Hepatocyte (in vitro differentiated cells): ENCODE data around the gene RBKS. TPM values are rescaled to one million over a fixed set of nuclear protein-coding genes. Genes with fewer than 3 reads are reported as not detected.
"Not testable (repeated sequence)": the region's sequence is repeated elsewhere in the genome, so short reads cannot be mapped to it uniquely, and the experiment has no call there.

ENCODE experiments used
- DNase-seq: peaks from one replicate; pipeline ENCODE4 v3.0.0-alpha.2; 2016; ENCODE audit warnings: low spot score
- H2AFZ ChIP-seq: fragments of 200-600 bp; sonication (generic); 2 replicates; pipeline ENCODE4 v1.6.0; 2016; ENCODE audit warnings: antibody characterized with exemption, mild to moderate bottlenecking
- H3K27ac ChIP-seq: fragments of 200-600 bp; sonication (generic); 2 replicates; pipeline ENCODE4 v1.5.1; 2016; ENCODE audit warnings: mild to moderate bottlenecking
- H3K27me3 ChIP-seq: fragments of 200-600 bp; sonication (generic); 2 replicates; pipeline ENCODE4 v1.6.1; 2016
- H3K36me3 ChIP-seq: fragments of 200-600 bp; sonication (generic); replicated peaks from 2 replicates; pipeline ENCODE4 v1.5.1; 2016; ENCODE audit warnings: low read depth; ENCODE audit not compliant: insufficient read depth
- H3K4me1 ChIP-seq: fragments of 200-600 bp; sonication (generic); 2 replicates; pipeline ENCODE4 v1.5.1; 2016; ENCODE audit warnings: mild to moderate bottlenecking, moderate library complexity; ENCODE audit not compliant: insufficient read depth
- H3K4me2 ChIP-seq: fragments of 200-600 bp; sonication (generic); 2 replicates; pipeline ENCODE4 v1.6.0; 2016
- H3K4me3 ChIP-seq: fragments of 200-600 bp; sonication (generic); 2 replicates; pipeline ENCODE4 v1.5.1; 2016; ENCODE audit warnings: mild to moderate bottlenecking
- H3K79me2 ChIP-seq: fragments of 200-600 bp; sonication (generic); 2 replicates; pipeline ENCODE4 v1.6.0; 2017; ENCODE audit warnings: mild to moderate bottlenecking
- H3K9me2 ChIP-seq: fragments of 200-600 bp; sonication (generic); replicated peaks from 2 replicates; pipeline ENCODE4 v1.6.0; 2017; ENCODE audit warnings: mild to moderate bottlenecking; ENCODE audit not compliant: insufficient read depth
- H3K9me3 ChIP-seq: fragments of 200-600 bp; sonication (generic); 2 replicates; pipeline ENCODE4 v1.5.1; 2016; ENCODE audit warnings: low read depth, mild to moderate bottlenecking
- H4K20me1 ChIP-seq: fragments of 200-600 bp; sonication (generic); 2 replicates; pipeline ENCODE4 v1.6.0; 2016; ENCODE audit warnings: mild to moderate bottlenecking; ENCODE audit not compliant: insufficient read depth, poor library complexity, severe bottlenecking
- CTCF ChIP-seq: fragments of 200-600 bp; sonication (generic); IDR thresholded peaks from 2 replicates; pipeline ENCODE4 v1.5.1; 2016; ENCODE audit warnings: antibody characterized with exemption, mild to moderate bottlenecking; ENCODE audit not compliant: poor library complexity
- EZH2 ChIP-seq: fragments of 200-600 bp; sonication (generic); IDR thresholded peaks from 2 replicates; pipeline ENCODE4 v1.6.1; 2016; ENCODE audit warnings: antibody characterized with exemption, mild to moderate bottlenecking, borderline replicate concordance
- EZH2phosphoT487 ChIP-seq: fragments of 200-600 bp; sonication (generic); IDR thresholded peaks from one replicate; pipeline ENCODE4 v1.6.1; 2018; ENCODE audit warnings: antibody characterized with exemption, mild to moderate bottlenecking, low read depth, moderate library complexity; ENCODE audit not compliant: unreplicated experiment, severe bottlenecking
- WGBS: methylation state at CpG from one replicate; pipeline ENCODE4 v1.1.6; 2016; ENCODE audit warnings: low lambda C conversion rate; ENCODE audit errors: missing lambda C conversion rate; 5-methylcytosine and 5-hydroxymethylcytosine counted together
- polyA plus RNA-seq: library from polyadenylated mRNA; unstranded; fragments of >200 nt; fragmentation: Nextera tagmentation; extraction: Ambion mirVana; gene quantifications from 2 replicates; pipeline ENCODE4 v1.2.1, GENCODE V29; 2016
- total RNA-seq: library from RNA; depleted of rRNA; stranded (reverse); fragments of >200 nt; gene quantifications from 2 replicates; pipeline ENCODE4 v1.2.3, GENCODE V29; 2014

The RBKS gene
- total and polyA plus RNA-seq, 2 experiments from 2014 or later: 5.5 to 7.2 TPM

- H3K79me2 ChIP-seq: peaks cover 17% of the 10 kb centered on the region
- H3K36me3 ChIP-seq: no peaks in the 10 kb centered on the region
- no peak for TF ChIP-seq EZH2phosphoT487
- TF ChIP-seq EZH2: no peak
- TF ChIP-seq CTCF: no peak
- no peaks in the 10 kb centered on the region for H3K4me1 ChIP-seq
- no peaks in the 10 kb centered on the region for H4K20me1 ChIP-seq
- no peak overlapping the region for H3K4me2 ChIP-seq
- H3K9me2 ChIP-seq: no peaks in the 10 kb centered on the region
- H2AFZ ChIP-seq: no peak overlapping the region
- H3K9me3 ChIP-seq: no peaks in the 10 kb centered on the region
- no peaks in the 10 kb centered on the region for H3K27me3 ChIP-seq
- no peak for DNase-seq
- H3K4me3 ChIP-seq: no peak overlapping the region
- 96% methylated on average over 1 of the region's 1 CpG for WGBS
- H3K27ac ChIP-seq: no peak overlapping the region
Measured at GRCh38 chr2:27885234-27885633, 5.0 kb downstream of the RBKS start.

GRCh38 chr2:27884601-27885000 is 5.6 kb downstream of the RBKS start:
- H3K79me2 ChIP-seq: peaks cover 17% of the 10 kb centered on the region
- H2AFZ ChIP-seq: no peak overlapping the region
- 15% methylated on average over 2 of the region's 2 CpGs for WGBS
- H3K4me1 ChIP-seq: no peaks in the 10 kb centered on the region
- H4K20me1 ChIP-seq: no peaks in the 10 kb centered on the region
- H3K27ac ChIP-seq: no peak overlapping the region
- no peaks in the 10 kb centered on the region for H3K9me2 ChIP-seq
- H3K27me3 ChIP-seq: no peaks in the 10 kb centered on the region
- no peaks in the 10 kb centered on the region for H3K9me3 ChIP-seq
- no peak overlapping the region for H3K4me2 ChIP-seq
- H3K4me3 ChIP-seq: no peak overlapping the region
- no peak for DNase-seq
- TF ChIP-seq EZH2 (no peak), CTCF (no peak), EZH2phosphoT487 (no peak)
- no peaks in the 10 kb centered on the region for H3K36me3 ChIP-seq

GRCh38 chr2:27882584-27882922 is 7.6 kb downstream of the RBKS start:
- not testable (repeated sequence) for H3K4me3 ChIP-seq, H3K9me3 ChIP-seq, H4K20me1 ChIP-seq, H3K79me2 ChIP-seq, H3K27ac ChIP-seq, H3K4me1 ChIP-seq, H3K27me3 ChIP-seq, DNase-seq, H3K4me2 ChIP-seq, H3K9me2 ChIP-seq, H2AFZ ChIP-seq, H3K36me3 ChIP-seq
- WGBS: 100% methylated on average over 1 of the region's 1 CpG

- H3K4me3 ChIP-seq, H4K20me1 ChIP-seq, H3K4me1 ChIP-seq, H3K79me2 ChIP-seq, H3K4me2 ChIP-seq, H3K9me2 ChIP-seq, H2AFZ ChIP-seq, H3K9me3 ChIP-seq, H3K27ac ChIP-seq, DNase-seq, H3K36me3 ChIP-seq, H3K27me3 ChIP-seq: not testable (repeated sequence)
- 90% methylated on average over 4 of the region's 4 CpGs for WGBS
Measured at GRCh38 chr2:27881815-27882583, 8.2 kb downstream of the RBKS start.
